ENCODE results near the gene RP9.

RP9 gene

GRCh38 chr7:33070831-33071230 lies 38.4 kb downstream of the RP9 start:
- CTCF ChIA-PET, result interaction anchor here (0.5 kb wide), 1 partner anchor 130 kb away, joined by 3 read pairs; no protein-coding TSS in a partner anchor
- H3K4me1 ChIP-seq (ENCODE audit: control insufficient read depth, insufficient read depth, low read length), result no peaks in the 10 kb centered on the region

GRCh38 chr7:33070277-33070676 lies 38.9 kb downstream of the RP9 start:
- Histone ChIP-seq H3K9me3 (ENCODE audit: control insufficient read depth, insufficient read depth, low read depth, low read length) (no peaks in the 10 kb centered on the region), H3K36me3 (ENCODE audit: control insufficient read depth in 2 of 2, insufficient read depth in 1 of 2, low read length in 2 of 2) (no peaks in the 10 kb centered on the region), H3K4me3 (ENCODE audit: low read depth, low read length) (no peak overlapping the region), H3K27ac (ENCODE audit: extremely low read depth, low read depth, low read length) (no peak overlapping the region), H3K4me1 (ENCODE audit: control insufficient read depth, insufficient read depth, low read length) (no peaks in the 10 kb centered on the region)
- CTCF ChIA-PET, result interaction anchor here (0.5 kb wide), 1 partner anchor 130 kb away, joined by 3 read pairs; no protein-coding TSS in a partner anchor
- TF ChIP-seq SALL2 (tag by site-specific recombination; IDR thresholded peaks at IDR 0.05; ENCODE audit: borderline replicate concordance), result no peak
- TF ChIP-seq ZNF555 (tag by site-specific recombination; conservative IDR thresholded peaks at IDR 0.05), result no peak
- peak; percentile 90 for TF ChIP-seq SETDB1 (IDR thresholded peaks at IDR 0.05; ENCODE audit: insufficient read length, low read length)
- TF ChIP-seq ZNF626 (tag by site-specific recombination; IDR thresholded peaks at IDR 0.05), result 0 out of 2 replicates have a peak, but pooled peaks have one; percentile 14
- POLR2A ChIA-PET, result no interaction called here

More at GRCh38 chr7:33070831-33071230, 38.4 kb downstream of the RP9 start:
- Histone ChIP-seq H3K9me3 (ENCODE audit: control insufficient read depth, insufficient read depth, low read depth, low read length) (no peaks in the 10 kb centered on the region), H3K27ac (ENCODE audit: extremely low read depth, low read depth, low read length) (no peak overlapping the region), H3K4me3 (ENCODE audit: low read depth, low read length) (no peak overlapping the region), H3K36me3 (ENCODE audit: control insufficient read depth in 2 of 2, insufficient read depth in 1 of 2, low read length in 2 of 2) (no peaks in the 10 kb centered on the region)
- POLR2A ChIA-PET, result no interaction called here
- TF ChIP-seq ZNF132 (tag by site-specific recombination; IDR thresholded peaks at IDR 0.05; ENCODE audit: borderline replicate concordance), result no peak
- TF ChIP-seq HOXD13 (CRISPR knock-in tag; IDR thresholded peaks at IDR 0.05; ENCODE audit: borderline replicate concordance), result no peak
- no peak for TF ChIP-seq KLF7 (tag by site-specific recombination; IDR thresholded peaks at IDR 0.05; ENCODE audit: borderline replicate concordance)
- no peak for TF ChIP-seq ZFP69B (tag by site-specific recombination; IDR thresholded peaks at IDR 0.05)
- no peak for TF ChIP-seq PRDM4 (tag by site-specific recombination; IDR thresholded peaks at IDR 0.05)
- TF ChIP-seq ZNF133 (tag by site-specific recombination; IDR thresholded peaks at IDR 0.05), result no peak
- no peak for TF ChIP-seq ZNF548 (tag by site-specific recombination; IDR thresholded peaks at IDR 0.05)
- no peak for TF ChIP-seq ZNF274 (IDR thresholded peaks at IDR 0.05; ENCODE audit: low read length)
- TF ChIP-seq ZNF274 (tag by site-specific recombination; IDR thresholded peaks at IDR 0.05; ENCODE audit: borderline replicate concordance), result no peak
- no peak for TF ChIP-seq ZBTB48 (tag by site-specific recombination; IDR thresholded peaks at IDR 0.05)

- H3K36me3 ChIP-seq (ENCODE audit: control insufficient read depth in 2 of 2, insufficient read depth in 1 of 2, low read length in 2 of 2), result no peaks in the 10 kb centered on the region
- no peaks in the 10 kb centered on the region for H3K9me3 ChIP-seq (ENCODE audit: control insufficient read depth, insufficient read depth, low read depth, low read length)
- no peaks in the 10 kb centered on the region for H3K4me1 ChIP-seq (ENCODE audit: control insufficient read depth, insufficient read depth, low read length)
- ChIA-PET POLR2A (no interaction called here), CTCF (no interaction called here)
- H3K27ac ChIP-seq (ENCODE audit: extremely low read depth, low read depth, low read length), result no peak overlapping the region
- H3K4me3 ChIP-seq (ENCODE audit: low read depth, low read length), result no peak overlapping the region
- TF ChIP-seq ZNF133 (tag by site-specific recombination; IDR thresholded peaks at IDR 0.05), result no peak
- no peak for TF ChIP-seq ZNF555 (tag by site-specific recombination; conservative IDR thresholded peaks at IDR 0.05)
- no peak for TF ChIP-seq ZNF792 (tag by site-specific recombination; IDR thresholded peaks at IDR 0.05)
- TF ChIP-seq PRDM10 (tag by site-specific recombination; IDR thresholded peaks at IDR 0.05), result no peak
- no peak for TF ChIP-seq ZNF354C (tag by site-specific recombination; IDR thresholded peaks at IDR 0.05; ENCODE audit: borderline replicate concordance, low read depth)
- TF ChIP-seq EGR2 (tag by site-specific recombination; IDR thresholded peaks at IDR 0.05; ENCODE audit: low read depth), result no peak
- no peak for TF ChIP-seq ZNF350 (tag by site-specific recombination; IDR thresholded peaks at IDR 0.05)
- no peak for TF ChIP-seq ZNF544 (tag by site-specific recombination; IDR thresholded peaks at IDR 0.05)
- TF ChIP-seq ZNF518A (tag by site-specific recombination; conservative IDR thresholded peaks at IDR 0.05; ENCODE audit: low read depth), result no peak
Measured at GRCh38 chr7:33067921-33068320, 41.3 kb downstream of the RP9 start.

All from HEK293 (cell line).